ENCODE measurements around the gene P2RY2. TPM values are rescaled to one million over a fixed set of nuclear protein-coding genes. Genes with fewer than 3 reads are reported as not detected.

P2RY2 gene
- total RNA-seq, 1 donor from 2014 or later: 3.1 TPM

DNA sequence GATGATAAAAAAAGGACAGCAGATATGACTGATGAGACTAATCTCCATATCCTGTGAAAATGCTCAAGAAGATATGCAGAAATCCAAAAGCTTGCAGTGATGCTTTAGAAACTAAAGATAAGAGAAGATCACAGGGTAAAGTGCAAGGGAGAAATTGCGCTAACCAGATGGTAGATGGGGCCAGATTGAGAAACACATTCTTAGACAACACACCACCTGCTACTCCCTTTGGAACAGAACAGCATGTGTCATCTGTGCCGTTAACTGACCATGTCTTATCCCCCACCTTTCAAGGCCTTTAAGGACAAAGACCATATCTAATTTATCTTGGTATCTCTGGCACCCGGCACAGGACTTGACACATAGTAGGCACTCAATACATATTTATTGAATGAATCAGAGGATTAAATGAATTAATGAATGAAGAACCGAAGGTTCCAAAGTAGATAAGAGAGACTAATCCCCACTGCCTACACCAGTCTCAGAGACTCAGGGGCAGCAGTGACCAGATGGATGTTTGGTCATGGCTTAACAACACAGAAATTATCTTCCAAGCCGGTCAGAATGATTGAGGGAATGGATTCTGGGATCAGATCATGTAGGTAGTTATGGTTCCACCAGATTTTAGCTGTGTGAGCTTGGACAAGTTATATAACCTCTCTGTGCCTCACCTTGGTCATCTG is 12.3 kb upstream of the P2RY2 start:
- DNase-seq: no peak

DNA sequence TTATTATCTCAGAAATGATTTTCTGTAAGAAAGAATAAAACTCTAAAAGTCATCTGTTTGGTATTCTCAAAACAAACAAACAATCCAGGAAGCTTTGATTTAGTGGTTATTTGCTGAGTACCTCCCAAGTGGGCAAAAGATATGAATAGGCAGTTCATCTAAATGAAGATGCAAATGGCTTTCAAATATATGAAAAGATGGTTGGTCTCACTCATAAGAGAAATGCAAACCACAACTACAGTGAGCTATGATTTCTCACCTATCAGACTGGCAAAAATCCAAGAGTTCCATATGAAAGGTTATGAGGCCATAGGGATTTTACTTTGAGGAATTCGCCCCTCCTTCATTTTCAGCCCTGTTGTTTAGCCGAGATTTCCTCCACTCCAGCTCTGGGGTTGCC is 11.3 kb upstream of the P2RY2 start:
- DNase-seq: no peak

DNA sequence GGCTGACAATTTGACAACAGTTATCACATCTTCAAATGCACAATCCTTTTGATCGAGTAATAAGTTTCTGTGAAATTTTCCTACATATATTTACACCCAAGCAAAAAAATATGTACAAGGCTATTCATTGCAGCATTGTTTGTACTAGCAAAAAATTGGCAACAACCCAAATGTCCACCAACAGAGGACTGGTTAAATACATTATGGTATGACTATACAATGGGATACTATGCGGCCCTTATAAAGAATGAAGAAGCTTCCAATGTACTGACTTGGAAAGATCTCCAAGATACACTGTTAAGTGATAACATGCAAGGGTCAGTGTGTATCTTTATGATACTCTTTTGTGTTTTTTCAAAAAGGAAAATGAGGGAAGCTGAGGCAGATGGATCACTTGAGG is 8.2 kb upstream of the P2RY2 start:
- no peak for DNase-seq

DNA sequence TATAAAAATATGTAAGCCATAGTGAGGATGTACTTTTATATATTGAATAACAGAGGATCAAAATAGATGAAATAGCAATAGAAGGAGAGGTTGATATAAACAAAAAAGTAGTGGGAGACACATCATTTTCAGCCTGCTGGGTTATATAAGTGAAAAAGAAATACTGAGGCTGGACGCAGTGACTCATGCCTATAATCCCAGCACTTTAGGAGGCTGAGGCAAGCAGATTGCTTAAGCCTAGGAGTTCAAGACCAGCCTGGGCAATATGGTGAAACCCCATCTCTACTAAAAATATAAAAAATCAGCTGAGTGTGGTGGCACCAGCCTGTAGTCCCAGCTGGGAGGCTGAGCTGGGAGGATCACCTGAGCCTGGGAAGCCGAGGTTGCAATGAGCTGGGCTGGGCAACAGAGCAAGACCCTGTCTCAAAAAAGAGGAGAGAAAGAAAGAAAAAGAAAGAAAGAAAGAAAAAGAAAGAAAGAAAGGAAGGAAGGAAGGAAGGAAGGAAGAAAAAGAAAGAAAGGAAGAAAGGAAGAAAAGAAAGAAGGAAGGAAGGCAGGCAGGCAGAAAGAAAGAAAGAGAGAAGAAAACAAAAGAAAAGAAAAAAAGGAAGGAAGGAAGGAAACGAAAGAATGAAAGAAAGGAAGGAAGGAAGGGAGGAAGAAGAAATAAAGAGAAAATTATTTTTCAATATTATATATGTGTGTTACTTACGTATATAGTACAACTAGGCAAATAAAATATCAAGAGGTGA is 7.0 kb upstream of the P2RY2 start:
- DNase-seq: no peak

DNA sequence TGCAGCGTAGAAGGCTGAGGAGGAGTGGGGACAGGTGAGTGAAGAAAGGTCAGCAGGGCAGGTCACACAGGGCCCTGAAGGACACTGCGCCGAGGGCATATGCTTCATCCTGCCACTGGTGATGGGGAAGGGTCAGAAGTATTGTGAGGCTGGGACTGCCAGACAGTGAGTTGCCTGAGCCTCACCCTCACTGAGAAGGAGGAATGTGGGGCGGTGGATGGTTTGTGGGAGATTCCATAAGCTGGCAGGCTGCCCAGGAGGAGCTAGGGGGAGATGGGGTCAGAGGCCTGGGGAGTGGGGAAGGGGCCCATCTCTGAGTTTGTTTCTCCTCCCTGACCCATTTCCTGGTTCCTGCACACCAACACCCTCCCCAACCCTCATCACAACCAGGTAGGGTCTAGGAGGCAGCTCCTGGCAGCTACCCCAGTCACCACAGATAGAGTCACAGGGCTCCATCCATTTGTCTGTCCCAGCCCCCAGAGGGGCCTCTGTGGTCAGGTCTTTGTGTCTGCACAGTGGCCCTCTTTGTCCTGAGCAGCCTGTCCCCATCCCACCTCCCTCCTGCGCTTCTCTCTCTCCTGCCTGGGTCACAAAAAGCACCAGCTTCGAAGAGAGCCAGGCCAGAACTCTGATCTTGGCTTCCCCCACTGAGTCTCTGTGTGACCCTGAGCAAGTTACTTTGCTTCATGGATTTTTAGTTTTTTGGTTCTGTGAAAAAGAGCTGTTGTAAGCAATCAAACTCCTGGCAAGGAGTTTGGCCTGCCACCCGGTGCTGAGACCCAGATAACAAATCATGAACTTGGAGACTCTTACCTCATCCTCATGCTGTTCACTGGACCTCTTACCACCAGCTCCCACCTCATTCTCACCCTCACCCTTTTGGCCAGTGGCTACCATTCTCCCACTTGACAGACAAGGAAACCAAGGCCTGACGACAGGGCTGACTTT is 4.6 kb upstream of the P2RY2 start:
- DNase-seq: no peak

DNA sequence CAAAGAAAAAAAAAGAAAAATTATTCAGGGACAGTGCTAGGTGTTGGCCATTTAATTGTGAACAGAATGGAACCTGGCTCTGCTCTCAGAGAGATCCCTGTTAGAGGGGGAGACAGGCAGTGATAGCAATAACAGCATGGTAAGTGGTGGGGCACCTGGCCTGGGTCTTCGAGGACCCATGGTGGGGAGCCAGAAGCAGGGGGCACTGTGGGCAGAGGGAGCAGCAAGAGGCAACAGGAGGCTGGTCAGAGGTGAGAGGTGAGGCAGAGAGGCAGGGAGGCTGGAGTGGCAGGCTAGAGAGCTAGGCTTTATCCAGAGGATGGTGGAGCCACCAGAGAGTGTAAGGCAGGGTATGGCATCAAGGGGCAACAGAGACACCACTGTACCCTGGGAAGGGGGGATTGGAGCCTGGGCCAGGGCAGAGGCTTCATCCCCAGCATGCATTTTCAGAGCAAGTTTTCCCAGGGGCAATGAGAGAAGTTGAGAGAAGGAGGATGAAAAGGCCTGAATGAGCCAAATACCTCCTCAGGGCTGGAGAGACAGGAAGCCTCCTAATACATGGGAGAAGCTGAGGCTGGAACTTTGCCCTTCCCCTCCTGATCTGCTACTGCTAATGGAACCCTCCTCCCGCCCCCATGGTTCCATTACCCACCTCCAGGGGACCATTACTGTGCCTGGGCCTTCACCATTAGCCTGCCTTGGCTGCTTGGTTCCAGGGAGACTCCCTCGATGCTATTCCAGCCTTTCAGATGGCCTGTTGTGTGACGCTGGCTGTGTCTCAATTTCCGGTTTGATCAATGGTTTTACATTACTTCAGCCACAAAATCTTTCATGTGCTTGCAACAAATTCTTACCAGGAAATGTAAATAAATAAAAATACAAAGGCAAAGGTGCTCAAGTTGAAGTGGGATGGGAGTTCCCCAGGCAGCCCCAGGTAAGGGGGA is 2.6 kb upstream of the P2RY2 start:
- DNase-seq: no peak

DNA sequence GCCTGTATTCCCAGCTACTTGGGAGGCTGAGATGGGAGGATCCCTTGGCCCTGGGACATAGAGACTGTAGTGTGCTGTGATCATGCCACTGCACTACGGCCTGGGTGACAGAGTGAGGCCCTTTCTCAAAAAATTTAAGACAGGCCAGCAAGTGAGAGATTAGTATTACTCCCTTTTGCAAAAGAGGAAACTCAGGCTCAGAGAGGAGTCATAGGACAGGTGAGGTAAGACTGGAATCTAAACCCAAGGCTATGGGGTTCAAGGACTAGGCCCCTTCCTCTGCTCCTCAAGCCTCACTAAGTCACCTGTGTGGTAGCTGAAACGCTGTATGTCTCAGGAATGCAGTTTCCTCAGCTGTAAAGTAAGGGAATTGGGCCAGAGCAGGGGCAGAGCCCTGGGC is 1.6 kb upstream of the P2RY2 start:
- no peak for DNase-seq

DNA sequence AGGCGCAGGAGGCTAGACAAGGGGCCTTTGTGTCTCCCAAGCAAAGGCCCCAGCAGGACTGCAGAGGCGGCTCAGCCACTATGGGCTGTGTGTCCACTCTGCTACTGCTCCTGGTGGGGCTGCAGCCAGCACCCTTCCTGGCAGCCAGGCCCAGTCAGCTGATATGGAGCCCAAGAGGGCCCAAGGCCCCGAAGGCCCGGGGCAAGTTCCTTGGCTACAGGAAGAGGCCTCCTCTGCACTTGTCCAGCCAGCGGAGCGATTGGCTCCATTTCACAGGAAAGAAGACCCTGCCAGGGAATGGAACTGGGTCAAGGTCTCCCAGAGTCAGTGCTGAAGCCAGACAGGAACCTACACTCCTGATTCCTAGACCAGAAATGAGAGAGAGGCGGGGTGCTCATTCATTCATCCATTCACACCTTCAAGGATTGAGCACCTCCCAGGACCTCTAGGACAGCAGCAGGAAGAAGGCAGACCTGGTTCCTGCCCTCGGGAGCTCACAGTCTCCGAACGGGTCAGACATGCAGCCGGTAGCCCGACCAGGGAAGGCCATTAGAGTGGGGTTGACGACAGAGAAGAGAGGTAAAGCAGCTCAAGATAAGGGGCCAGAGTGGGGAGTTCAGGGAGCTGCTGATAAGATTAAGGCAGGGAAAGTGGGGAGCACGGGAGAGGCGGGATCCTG is 811 bp upstream of the P2RY2 start:
- no peak for DNase-seq

DNA sequence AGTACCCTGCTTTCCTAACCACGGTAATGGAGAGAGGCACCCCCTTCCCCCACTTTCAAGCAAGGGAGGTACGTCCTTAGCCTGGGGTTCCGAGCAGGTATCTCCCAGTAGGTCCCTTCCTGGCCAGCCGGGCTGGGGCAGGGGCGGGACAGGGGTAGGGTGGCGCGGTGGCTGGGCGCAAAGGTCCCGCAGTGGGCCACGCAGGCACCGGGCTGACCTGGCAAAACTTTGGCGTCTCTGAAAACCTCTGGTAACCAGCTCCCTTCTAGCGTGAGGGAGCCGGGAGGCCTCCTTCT is 323 bp upstream of the P2RY2 start:
- DNase-seq: no peak

DNA sequence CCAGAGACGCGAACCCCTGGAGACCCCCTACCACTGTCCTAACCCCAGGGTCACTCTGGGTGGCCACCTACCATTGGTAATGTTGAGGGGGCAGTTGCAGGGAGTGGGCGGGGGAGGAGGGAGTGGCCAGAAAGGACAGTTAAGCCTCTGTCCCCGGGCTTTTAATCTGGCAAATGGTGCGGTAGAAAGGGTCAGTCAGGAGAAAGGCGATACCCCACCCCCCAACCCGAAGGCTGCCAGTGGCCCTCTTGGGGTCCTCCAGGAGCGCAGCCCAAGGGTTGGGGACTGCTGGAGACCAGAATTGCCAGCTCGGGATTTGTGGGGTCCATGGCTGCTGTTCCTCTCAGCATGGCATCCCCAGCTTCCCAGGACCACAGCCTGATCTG is 742 bp downstream of the P2RY2 start:
- DNase-seq: no peak

DNA sequence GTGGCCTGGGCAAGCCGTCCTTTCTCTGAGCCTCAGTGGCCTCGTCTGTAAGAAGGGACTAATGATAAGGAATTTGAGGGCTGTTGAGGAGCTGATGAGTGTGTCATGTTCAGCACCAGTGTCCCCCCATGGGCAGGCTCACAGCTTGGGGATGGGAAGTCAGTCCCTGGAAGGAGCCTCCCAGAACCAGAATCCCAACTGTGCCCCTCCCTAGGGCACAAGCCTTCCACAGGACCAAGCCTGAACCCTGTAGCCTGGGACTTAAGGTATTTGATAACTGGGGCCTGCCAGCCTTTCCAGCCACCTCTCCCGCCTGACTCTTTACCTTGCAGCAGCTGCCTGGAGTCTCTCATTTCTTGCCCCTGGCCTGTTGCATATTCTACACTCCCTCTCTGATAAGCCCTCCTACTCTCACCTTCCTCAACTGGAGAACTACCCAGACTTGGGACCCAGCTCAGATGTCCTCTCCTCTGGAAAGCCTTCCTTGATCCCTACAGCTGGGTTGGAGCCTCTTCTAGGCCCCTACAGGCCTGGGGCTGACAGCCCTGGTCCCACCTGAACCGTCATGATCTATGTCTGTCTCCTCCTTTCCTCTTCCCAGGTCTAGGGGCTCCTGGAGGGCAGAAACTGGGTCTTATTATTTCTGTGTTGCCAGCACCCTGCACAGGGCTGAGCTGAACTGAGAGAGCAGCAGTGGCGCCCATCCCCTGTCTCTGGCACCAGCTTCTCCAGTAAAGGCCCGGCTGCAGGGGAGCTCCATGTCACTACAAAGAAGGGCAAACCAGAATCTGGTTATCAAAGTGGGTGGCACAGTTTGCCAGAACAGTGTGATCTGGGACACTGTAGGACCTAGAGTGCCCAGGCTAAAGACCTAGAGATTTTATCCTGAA is 1.6 kb downstream of the P2RY2 start:
- DNase-seq: no peak

DNA sequence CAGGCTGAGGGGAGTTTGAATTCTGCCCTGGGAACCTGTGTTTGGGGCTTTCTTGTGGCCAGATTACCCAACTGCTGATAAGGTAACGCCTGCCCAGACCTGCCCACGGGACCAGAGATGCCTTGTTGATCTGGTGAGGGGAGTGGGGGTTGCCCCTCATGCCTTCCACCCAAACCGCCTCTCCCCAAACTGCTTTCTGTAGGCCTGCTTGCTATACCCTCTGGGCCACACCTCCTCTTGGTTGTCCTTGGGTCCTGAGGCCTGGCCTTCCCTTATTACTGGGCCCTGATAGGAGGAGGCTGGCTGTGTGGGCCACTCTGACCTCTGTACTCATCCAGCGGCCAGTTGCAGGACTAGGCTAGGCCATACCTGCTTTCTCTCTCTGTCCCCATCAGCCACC is 3.4 kb downstream of the P2RY2 start:
- no peak for DNase-seq

DNA sequence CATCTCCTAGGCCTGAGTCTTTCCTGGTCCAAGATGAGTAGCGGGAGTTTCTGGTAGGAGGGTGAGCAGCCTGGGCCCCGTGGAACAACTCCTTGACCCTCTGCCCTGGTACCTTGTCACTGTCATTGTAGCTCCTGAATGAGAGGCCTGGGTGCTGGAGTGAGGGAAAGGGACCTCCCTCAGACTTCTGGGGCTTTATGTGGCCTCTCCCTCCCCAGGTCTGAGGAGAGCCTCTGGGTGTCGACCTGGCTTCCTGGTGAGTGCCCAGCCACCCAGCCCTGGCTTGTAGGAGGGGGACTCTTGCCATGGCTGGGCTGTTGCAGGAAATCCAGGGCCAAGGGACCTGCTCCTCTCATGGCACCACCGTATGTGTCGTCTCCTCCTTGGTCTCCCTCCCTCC is 3.9 kb downstream of the P2RY2 start:
- no peak for DNase-seq

DNA sequence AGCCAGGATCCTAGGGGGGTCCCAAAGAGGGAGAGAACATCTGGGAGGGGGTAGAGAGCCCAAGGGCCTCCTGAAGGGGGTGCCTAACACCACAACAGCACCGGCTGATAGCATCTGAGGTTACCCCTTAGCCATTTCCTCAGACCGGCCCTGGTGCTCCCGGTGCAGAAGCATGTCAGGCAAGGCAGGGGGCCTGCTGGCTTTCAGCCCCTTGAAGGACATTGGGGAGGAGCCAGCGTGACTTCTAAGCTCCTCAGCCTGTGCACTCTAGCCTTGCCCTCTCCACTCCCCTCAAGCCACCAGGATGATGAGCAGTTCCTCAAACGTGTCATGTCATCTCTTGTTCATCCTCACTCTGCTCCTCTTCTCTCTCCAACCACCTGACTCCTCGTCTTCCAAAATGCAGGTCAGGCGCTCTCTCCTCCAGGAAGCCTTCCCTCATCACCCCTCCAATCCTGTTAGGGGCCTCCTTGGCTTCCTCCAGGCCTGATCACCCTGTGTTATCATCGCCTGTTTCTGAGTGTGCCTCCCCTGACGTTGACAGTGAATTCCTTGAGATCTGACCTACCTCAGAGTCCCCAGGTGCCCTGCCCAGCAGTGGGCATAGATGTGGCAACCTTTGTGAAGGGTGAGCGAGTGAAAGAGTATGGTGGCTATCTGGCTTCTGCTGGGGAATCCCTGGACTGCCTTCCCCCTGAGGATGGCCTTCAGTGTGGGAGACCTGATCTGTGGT is 6.1 kb downstream of the P2RY2 start:
- DNase-seq: no peak

DNA sequence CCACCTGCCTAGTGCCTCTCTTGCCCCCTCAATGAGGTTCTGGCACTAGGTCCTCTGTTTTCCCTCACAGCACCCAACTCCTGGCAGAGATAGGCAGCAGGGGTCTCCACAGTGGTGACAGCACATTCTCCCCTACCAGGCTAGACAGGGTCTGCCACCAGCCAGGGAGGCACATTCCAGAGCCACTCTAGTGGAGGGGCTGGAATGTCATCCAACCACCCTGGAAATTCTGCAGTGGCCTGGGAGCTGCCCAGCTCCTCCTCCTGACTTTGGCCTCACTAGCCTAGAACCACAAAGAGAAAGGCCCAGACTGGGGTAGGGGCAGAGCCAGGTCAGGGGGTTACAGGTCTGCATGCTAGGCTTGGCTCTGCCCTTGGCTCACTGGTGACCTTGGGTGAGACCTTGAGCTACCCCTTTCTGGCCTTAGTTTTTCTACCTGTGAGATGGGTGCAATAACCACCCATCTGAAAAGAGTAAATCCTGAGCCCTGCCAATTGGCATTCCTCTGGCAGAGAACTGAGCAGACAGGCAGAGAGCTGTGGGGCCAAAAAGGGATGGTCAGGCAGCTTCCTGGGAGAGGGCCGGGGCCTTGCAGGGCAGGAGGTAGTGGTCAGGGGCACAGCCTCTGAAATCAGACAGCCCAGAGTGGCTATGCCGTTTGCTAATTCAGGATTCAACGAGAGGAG is 7.1 kb downstream of the P2RY2 start:
- DNase-seq: no peak

DNA sequence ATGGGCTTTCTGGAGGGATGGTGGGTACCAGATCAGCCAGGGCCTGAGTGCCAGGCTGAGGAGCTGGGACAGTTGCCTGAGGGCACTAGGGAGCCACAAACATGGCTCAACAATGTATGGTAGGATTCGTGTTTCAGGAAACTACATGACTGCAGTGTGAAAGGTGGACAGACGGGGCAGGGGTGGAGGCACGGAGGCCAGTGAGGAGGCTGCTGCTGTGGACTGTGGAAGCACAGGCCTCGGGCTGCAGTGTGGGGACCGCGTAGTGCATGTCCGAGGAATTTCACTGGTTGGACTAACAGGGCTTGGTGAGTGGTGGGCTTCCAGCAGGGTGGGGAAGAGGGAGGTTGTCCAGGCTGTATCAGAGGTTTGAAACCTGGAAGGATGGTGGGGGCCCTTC is 7.8 kb downstream of the P2RY2 start:
- no peak for DNase-seq

DNA sequence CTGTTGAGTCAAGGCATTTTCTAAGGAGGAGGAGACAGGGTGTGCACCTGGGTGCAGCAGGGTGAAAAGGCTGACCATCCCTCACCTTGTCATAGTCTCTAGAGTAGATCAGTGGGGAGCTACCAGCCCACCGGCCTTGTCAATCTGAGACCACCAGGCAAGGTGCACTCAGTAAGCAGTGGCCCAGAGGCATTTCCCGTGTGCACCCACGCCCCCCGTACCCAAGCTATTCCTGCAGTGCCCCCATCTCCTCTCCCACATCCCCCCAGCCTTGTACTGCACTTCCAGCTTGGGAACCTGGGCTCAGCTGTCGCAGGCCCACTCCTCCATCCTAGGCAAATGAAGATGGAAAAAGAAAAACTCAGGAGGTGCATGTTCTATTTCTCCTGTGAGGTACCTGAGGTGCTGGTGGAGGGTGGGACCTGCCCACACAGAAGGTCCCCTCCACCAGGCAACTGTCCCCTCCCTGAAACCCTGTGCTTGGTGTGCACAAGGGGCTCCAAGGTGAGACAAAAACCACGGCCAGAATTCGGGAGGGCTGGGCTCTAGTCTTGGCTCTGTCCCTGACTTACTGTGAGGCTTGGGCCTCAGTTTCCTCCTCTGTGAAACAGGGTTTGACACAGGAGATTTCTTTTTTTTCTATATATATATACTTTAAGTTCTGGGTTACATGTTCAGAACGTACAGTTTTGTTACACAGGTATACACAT is 8.4 kb downstream of the P2RY2 start:
- DNase-seq: no peak

DNA sequence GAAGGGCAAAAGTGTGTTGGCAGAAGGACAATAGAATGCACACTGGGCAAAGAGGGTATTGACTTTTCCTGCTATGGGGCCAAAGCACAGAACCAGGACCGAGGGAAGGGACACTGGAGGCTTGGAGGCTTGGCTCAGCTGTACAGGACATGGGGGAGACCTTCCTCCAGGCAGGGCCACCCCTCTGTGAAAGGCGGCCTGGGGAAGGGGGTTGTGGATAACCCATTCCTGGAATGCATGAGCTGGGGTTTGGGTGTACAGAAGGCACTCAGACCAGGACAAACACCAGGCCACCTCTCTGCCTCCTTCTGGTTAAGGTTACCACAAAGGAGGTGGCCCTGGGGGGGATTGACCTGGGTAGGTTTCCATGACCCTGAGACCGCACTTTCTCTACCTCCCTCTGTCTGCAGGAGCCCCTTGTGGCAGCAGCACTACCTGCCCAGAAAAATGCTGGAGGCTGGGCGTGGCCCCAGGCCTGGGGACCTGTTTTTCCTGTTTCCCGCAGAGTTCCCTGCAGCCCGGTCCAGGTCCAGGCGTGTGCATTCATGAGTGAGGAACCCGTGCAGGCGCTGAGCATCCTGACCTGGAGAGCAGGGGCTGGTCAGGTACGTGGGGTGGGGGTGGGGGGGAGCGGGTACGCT is 9.6 kb downstream of the P2RY2 start:
- DNase-seq: no peak

Data from skin of body (tissue), 2 donors.